Uterus (tissue), 2 donors: Measurements from ENCODE around the gene SNU13.

Experiments
- POLR2A ChIP-seq, 2 donors: fragments of 450-650 bp; IDR thresholded peaks; one replicate each; pipeline ENCODE4 v1.6.1; 2016; ENCODE audit warnings: antibody characterized with exemption in 2 of 2, mild to moderate bottlenecking in 1 of 2, moderate library complexity in 1 of 2
- TF ChIP-seq, protein P1 (sequence below), 4 experiments: fragments of 200-600 bp in 2 of 4; fragments of 450-650 bp in 2 of 4; sonication (generic) in 2 of 4; IDR thresholded peaks; one replicate each; pipeline ENCODE4 v1.5.1; 2016 to 2019; ENCODE audit warnings: antibody characterized with exemption in 4 of 4, mild to moderate bottlenecking in 2 of 4, moderate library complexity in 1 of 4

DNA sequence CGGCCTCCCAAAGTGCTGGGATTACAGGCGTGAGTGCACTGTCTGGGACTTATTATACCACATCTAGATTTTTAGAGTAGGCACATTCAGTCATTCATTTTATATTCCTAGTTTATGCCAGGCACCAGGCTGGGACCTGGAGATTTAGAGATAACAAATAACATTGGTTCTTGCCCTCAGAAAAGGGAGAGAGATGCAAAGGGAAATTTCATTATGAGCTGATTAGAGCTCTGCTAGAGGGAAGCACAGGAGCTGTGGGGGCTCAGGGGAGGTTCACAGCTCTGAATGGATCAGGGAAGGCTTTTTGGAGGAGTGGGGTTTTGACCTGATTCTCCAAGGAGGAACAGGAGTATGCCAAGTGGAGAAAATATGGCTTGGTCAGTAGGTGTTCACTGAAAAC, 42.9 kb upstream of the SNU13 start:
- TF ChIP-seq, protein P1, sequence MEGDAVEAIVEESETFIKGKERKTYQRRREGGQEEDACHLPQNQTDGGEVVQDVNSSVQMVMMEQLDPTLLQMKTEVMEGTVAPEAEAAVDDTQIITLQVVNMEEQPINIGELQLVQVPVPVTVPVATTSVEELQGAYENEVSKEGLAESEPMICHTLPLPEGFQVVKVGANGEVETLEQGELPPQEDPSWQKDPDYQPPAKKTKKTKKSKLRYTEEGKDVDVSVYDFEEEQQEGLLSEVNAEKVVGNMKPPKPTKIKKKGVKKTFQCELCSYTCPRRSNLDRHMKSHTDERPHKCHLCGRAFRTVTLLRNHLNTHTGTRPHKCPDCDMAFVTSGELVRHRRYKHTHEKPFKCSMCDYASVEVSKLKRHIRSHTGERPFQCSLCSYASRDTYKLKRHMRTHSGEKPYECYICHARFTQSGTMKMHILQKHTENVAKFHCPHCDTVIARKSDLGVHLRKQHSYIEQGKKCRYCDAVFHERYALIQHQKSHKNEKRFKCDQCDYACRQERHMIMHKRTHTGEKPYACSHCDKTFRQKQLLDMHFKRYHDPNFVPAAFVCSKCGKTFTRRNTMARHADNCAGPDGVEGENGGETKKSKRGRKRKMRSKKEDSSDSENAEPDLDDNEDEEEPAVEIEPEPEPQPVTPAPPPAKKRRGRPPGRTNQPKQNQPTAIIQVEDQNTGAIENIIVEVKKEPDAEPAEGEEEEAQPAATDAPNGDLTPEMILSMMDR (IDR thresholded peaks at IDR 0.05), result no peak
- no peak for TF ChIP-seq POLR2A (IDR thresholded peaks at IDR 0.05)
